Activated T-cell treated with anti-CD3 and anti-CD28 coated beads for 48 hours (primary cell): ENCODE measurements around the gene SYTL2.
"Not testable (repeated sequence)": the region's sequence is repeated elsewhere in the genome, so short reads cannot be mapped to it uniquely, and the experiment has no call there.

Experiments used
- DNase-seq: peaks from one replicate; pipeline ENCODE4 v3.0.0-alpha.2; 2020; ENCODE audit warnings: low read depth

SYTL2 gene

GRCh38 chr11:85795712-85796487 lies 15.0 kb downstream of the SYTL2 start:
- no peak for DNase-seq

DNA sequence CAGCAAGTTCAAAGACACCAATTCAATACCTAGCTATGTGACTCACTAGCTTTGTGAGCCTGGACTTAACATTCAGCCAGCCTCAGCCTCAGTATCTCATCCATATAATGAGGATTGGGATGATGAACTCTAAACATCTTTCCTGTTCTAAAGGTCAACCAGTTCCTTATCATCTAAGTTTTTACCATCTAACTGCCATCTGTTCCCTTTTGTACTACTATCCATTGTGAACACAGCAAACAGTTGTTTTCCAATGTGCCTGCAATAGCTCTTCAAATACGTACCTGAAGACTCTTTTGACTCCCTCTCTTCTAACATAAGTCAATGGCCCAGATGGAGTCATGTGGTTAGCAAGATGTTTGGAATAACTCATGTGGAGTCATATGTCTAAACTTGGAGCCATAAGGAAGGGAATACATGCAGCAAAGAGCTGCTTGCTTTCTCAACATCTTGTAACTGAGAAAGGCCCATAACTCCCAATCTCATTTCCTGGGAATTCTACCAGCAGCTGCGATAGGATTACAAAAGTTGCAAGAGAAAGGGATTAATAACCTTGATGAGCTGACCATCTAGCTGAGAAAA lies 19.4 kb downstream of the SYTL2 start:
- DNase-seq: no peak

DNA sequence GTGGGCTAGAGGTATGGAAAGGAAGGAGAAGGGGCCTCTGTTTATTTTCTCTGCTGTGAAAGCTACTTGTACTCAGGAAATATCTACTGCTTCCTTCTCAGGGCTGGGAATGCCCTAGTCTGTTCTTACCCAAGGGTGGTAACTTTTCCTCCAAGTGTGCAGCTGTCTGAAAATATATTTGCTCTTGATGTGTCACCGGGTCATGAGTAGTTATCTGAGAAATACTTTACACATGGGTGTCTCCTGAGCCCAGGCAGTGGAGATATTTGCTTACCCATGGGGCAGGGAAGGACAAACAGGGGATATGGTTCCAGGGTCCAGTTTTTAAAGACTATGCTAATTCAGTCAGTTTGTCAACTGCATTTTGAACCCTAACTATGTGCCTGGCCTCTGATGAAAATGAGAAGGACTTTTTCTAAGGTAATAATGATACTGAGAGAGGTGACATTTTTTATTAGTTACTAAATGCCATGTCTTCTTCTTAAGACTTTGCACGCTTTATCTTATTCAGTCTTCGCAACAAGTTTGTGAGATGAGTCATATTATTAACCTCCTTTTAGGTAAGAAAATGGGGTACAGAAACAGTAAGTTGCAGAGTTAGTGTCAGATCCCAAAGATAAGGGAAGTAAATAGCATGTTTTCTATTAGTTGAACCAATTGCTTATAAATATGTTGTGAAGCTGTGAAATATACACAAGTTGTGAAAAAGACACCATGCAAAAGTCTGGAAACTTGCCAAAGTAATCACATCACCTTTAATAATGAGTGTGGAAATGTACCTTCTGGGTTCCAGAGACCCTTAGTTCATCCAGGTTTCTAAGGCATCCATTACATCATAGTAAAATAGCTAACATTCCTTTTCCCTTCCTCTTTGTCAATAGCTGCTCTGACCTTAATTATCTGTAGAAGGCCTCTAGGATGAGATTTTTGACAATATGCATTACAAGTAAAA lies 22.9 kb downstream of the SYTL2 start:
- DNase-seq: no peak

GRCh38 chr11:85787168-85787567 lies 23.8 kb downstream of the SYTL2 start:
- DNase-seq: no peak

DNA sequence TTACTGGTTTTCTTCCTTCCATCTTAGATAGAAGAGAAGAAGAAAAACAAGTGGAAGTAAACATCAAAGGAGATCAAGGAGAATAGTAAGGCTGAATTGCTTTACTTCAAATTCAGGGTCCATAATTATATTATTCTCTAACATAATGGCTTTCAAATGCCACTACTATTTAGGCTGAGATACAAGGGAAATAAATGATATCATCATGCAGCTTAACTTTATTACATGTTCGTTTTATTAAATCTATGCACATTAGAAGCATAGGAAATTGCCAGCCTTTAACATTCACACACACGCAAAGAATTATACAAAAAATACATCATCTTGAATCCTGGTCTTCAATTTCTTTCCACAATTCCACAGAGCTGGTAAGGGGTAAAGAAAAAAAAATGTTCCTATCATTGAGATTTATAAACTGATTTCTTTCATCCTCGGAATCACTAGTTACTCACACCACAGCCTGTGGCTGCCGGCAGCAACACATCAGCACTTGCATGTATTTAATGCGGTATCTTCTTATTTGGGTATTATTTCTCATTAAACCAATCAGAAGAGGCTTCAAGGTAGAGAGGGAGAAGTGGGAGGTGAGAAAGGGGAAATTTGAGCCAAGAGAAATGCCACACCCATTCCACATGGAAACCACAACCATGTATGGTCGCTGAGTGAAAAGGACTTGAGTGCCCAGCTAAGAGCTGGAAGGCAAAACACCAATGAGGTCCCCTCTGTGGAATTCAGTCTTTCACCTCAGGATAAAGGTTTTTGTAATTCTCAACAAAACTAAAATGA lies 26.3 kb downstream of the SYTL2 start:
- no peak for DNase-seq

DNA sequence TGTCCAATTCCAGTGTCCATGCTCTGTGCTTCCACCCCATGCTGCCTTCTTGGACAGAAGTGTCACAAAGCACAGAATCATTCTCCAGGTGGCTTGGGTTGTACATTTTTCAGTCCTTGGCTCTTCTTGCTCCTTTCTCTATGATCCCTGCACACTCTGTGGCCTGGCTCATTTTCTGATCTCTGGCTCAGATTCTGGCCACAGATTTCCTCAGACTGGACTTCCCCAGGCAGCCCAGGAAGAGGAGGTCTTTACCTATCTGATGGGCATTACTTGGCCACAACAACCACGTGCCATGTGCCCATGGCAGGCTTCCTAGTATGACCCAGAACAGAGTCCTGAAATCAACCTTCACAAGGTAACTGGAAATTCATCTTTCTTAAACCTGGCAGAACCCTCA lies 27.2 kb downstream of the SYTL2 start:
- no peak for DNase-seq

- not testable (repeated sequence) for DNase-seq
These were observed 30.0 kb downstream of the SYTL2 start for GRCh38 chr11:85780780-85781517.

DNA sequence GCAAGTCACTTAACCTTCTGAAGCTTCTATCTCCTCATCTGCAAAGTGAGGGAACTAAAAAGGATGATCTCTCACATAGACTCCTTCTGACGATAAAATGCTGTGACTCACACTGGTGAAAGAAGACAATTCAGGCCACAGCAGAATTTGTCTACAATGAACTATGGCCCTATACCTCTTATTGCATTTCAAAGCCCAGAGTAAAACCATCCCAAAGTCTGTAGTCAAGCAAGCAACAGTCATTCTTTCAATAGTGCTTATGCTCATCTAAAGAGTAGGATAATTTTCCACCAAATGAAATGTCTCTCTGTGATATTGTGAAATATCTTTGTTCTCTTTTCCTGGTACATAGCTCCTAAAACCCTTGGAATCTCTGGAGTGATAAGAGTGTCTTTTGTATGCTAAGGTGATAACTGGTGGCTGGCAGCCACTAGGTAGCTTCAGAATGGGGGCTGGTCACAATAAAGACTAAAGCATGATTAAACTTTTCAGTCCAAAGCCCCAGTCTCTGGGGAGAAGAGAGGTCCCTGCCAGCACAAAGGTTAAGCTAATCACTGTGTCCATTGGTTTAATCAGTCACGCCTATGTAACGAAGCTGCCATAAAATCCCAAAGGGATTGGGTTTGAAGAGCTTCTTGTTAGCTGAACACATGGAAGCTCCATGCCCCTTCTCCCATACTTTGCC lies 30.8 kb downstream of the SYTL2 start:
- DNase-seq: no peak

- not testable (repeated sequence) for DNase-seq
These were observed 33.4 kb downstream of the SYTL2 start for GRCh38 chr11:85777603-85777972.

GRCh38 chr11:85776951-85777602 lies 33.9 kb downstream of the SYTL2 start:
- no peak for DNase-seq

GRCh38 chr11:85774256-85775101 lies 36.5 kb downstream of the SYTL2 start:
- no peak for DNase-seq

DNA sequence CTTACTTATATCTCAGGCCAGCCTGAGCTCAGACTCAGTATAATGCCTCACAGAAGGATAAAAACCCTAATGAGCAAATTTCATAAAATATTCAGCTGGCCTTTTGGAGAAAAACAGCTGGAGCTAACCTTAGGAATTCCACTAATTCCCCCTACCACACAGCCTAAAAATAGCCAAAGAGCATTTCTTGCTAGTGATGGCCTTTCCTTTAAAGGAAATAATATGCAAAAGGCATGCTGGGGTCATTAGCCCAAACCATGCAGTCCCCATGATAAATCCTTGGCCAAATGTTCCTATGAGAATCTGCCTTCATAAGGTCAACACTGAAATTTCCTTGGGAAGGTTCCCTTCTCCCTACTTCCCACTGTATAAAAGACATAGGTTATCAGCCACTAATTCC lies 38.2 kb downstream of the SYTL2 start:
- DNase-seq: no peak

DNA sequence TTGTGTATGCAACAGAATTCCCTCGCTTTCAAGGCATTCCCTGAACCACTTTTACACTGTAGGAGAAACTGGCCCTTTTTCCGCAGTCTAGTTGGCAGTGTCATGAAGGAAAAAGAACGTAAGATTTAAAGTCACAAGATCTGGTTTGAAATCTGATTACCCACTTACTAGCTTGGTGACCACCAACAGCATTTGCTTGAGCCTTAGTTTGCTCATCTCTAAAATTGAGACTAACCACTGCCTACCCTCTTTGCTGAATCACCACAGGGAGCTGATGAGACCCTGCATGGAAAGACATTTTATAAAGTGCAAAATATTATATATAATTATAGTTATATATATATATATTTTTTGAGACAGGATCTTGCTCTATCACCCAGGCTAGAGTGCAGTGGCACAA lies 39.4 kb downstream of the SYTL2 start:
- DNase-seq: no peak

GRCh38 chr11:85769771-85770170 lies 41.2 kb downstream of the SYTL2 start:
- no peak for DNase-seq

GRCh38 chr11:85768473-85769146 lies 42.3 kb downstream of the SYTL2 start:
- DNase-seq: no peak

GRCh38 chr11:85767246-85767945 lies 43.5 kb downstream of the SYTL2 start:
- DNase-seq: no peak

DNA sequence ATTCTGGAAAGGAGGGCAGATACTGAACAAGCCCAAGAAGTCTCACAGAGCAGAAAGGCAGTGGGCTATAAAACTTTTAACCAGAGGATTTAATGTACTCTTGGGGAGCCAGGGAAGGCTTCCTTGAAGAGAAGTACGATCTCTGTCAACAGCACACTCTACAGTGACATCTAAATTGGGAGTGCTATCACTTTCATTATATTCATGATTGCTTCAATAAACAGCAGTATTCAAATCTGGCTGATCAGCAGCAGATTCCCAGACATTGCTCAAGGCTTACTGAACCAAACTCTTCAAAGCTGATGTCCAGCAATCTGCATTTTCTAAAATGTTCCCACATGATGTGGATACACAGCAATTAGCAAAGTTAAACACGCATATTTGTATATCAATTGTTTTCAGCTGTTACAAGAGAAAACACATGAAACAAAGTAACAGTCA lies 44.2 kb downstream of the SYTL2 start:
- no peak for DNase-seq

DNA sequence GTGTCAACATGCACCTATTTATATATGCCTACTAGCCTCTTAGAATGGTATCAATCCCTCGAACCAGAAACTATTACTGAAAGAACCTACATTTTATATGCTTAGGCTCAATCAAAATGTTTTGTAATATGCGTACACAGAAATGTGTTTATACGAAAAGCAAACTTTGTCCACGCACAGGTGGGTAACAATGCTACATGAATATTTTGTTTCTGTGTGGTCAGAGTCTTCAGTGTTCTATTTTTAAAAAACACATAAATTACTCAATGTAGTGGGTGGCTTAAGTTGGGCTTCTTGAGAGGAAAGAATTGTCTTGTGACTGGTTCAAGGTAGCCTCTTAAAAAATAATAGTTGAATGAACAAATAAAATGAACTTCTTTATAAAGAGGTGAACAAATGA lies 46.1 kb downstream of the SYTL2 start:
- no peak for DNase-seq
